ENCODE measurements around the gene DUSP18. TPM values are rescaled to one million over a fixed set of nuclear protein-coding genes. Genes with fewer than 3 reads are reported as not detected.
"Not testable (repeated sequence)": the region's sequence is repeated elsewhere in the genome, so short reads cannot be mapped to it uniquely, and the experiment has no call there.

The DUSP18 gene
- total RNA-seq, 2 donors from 2014 or later: 7.3 to 7.6 TPM

- H3K4me3 ChIP-seq (ENCODE audit: low read length): peak overlapping the region; percentile 40
- H3K27me3 ChIP-seq (ENCODE audit: control insufficient read depth, insufficient read depth, low read length, poor library complexity, severe bottlenecking): no peaks in the 10 kb centered on the region
- peaks cover 16% of the 10 kb centered on the region for H3K36me3 Mint-ChIP-seq (ENCODE audit: low read depth)
- DNase-seq: peak; percentile 95
- peak overlapping the region; percentile 60 for H3K4me3 Mint-ChIP-seq
- WGBS, 2 experiments (ENCODE audit: insufficient coverage in 1 of 2, insufficient read length in 1 of 2): 25 to 26% methylated on average over 16 to 29 of the region's 29 CpGs
- peaks cover 10% of the 10 kb centered on the region for H3K4me1 Mint-ChIP-seq
- H3K9me3 ChIP-seq (ENCODE audit: control insufficient read depth, low read length): no peaks in the 10 kb centered on the region
- no peak overlapping the region for H3K9ac ChIP-seq (ENCODE audit: extremely low read depth, low read length, poor library complexity, severe bottlenecking)
- no peak overlapping the region for H3K27ac Mint-ChIP-seq
- TF ChIP-seq, protein P1, sequence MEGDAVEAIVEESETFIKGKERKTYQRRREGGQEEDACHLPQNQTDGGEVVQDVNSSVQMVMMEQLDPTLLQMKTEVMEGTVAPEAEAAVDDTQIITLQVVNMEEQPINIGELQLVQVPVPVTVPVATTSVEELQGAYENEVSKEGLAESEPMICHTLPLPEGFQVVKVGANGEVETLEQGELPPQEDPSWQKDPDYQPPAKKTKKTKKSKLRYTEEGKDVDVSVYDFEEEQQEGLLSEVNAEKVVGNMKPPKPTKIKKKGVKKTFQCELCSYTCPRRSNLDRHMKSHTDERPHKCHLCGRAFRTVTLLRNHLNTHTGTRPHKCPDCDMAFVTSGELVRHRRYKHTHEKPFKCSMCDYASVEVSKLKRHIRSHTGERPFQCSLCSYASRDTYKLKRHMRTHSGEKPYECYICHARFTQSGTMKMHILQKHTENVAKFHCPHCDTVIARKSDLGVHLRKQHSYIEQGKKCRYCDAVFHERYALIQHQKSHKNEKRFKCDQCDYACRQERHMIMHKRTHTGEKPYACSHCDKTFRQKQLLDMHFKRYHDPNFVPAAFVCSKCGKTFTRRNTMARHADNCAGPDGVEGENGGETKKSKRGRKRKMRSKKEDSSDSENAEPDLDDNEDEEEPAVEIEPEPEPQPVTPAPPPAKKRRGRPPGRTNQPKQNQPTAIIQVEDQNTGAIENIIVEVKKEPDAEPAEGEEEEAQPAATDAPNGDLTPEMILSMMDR (conservative IDR thresholded peaks at IDR 0.05): peak; percentile 94
- peaks cover 32% of the 10 kb centered on the region for H3K9me3 Mint-ChIP-seq
- no peaks in the 10 kb centered on the region for H3K4me1 ChIP-seq (ENCODE audit: control insufficient read depth, insufficient read depth, low read length)
- peaks cover 6% of the 10 kb centered on the region for H3K27me3 Mint-ChIP-seq (ENCODE audit: insufficient read depth)
- no peaks in the 10 kb centered on the region for H3K36me3 ChIP-seq (ENCODE audit: control insufficient read depth, insufficient read depth, low read length)
- peak overlapping the region; percentile 15 for H3K27ac ChIP-seq (ENCODE audit: low read depth, low read length)
Measured at GRCh38 chr22:30634471-30635233, 33.0 kb downstream of the DUSP18 start.

GRCh38 chr22:30631469-30631868 is 36.2 kb downstream of the DUSP18 start:
- H3K36me3 Mint-ChIP-seq (ENCODE audit: low read depth); H3K4me1 ChIP-seq (ENCODE audit: control insufficient read depth, insufficient read depth, low read length); H3K4me3 ChIP-seq (ENCODE audit: low read length); H3K27me3 ChIP-seq (ENCODE audit: control insufficient read depth, insufficient read depth, low read length, poor library complexity, severe bottlenecking); H3K36me3 ChIP-seq (ENCODE audit: control insufficient read depth, insufficient read depth, low read length); H3K27ac ChIP-seq (ENCODE audit: low read depth, low read length); H3K9ac ChIP-seq (ENCODE audit: extremely low read depth, low read length, poor library complexity, severe bottlenecking); H3K27me3 Mint-ChIP-seq (ENCODE audit: insufficient read depth); DNase-seq; H3K9me3 ChIP-seq (ENCODE audit: control insufficient read depth, low read length); H3K27ac Mint-ChIP-seq; H3K4me3 Mint-ChIP-seq; H3K4me1 Mint-ChIP-seq: not testable (repeated sequence)
- H3K9me3 Mint-ChIP-seq: peaks cover 16% of the 10 kb centered on the region
- 90 to 98% methylated on average over 7 to 15 of the region's 31 CpGs for WGBS, 2 experiments (ENCODE audit: insufficient coverage in 1 of 2, insufficient read length in 1 of 2)

DNA sequence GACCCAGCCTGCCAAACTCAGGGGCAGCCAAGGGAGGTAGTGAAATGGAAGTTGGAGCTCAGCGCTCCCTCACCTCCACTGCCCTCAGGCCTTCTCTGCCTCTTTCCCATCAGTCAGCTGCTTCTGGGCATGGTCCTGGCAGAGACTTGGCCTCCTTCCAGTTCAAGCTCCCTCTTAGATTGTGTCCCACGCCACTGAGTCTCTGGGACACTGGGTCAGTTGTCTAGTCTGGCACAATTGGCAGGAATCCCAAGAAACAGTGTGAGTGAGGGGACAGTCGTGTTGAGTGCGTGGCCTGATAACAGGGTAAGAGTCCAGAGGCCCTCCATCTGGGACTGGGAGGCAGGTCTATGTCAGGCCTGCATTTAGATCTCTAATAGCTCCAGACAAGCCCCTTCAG is 39.2 kb downstream of the DUSP18 start:
- Mint-ChIP-seq H3K4me1 (no peaks in the 10 kb centered on the region), H3K9me3 (peaks cover 15% of the 10 kb centered on the region), H3K4me3 (no peak overlapping the region), H3K36me3 (ENCODE audit: low read depth) (peaks cover 13% of the 10 kb centered on the region), H3K27me3 (ENCODE audit: insufficient read depth) (no peaks in the 10 kb centered on the region), H3K27ac (no peak overlapping the region)
- no peak overlapping the region for H3K27ac ChIP-seq (ENCODE audit: low read depth, low read length)
- 89 to 94% methylated on average over 2 to 4 of the region's 4 CpGs for WGBS, 2 experiments (ENCODE audit: insufficient coverage in 1 of 2, insufficient read length in 1 of 2)
- no peak for DNase-seq
- TF ChIP-seq, protein P1 (conservative IDR thresholded peaks at IDR 0.05): no peak
- no peaks in the 10 kb centered on the region for H3K27me3 ChIP-seq (ENCODE audit: control insufficient read depth, insufficient read depth, low read length, poor library complexity, severe bottlenecking)
- H3K9ac ChIP-seq (ENCODE audit: extremely low read depth, low read length, poor library complexity, severe bottlenecking): no peak overlapping the region
- no peaks in the 10 kb centered on the region for H3K4me1 ChIP-seq (ENCODE audit: control insufficient read depth, insufficient read depth, low read length)
- no peak overlapping the region for H3K4me3 ChIP-seq (ENCODE audit: low read length)
- no peaks in the 10 kb centered on the region for H3K9me3 ChIP-seq (ENCODE audit: control insufficient read depth, low read length)
- H3K36me3 ChIP-seq (ENCODE audit: control insufficient read depth, insufficient read depth, low read length): peaks cover 7% of the 10 kb centered on the region

Data from endodermal cell (in vitro differentiated cells).